ENCODE results near the gene SLC24A1. TPM values are rescaled to one million over a fixed set of nuclear protein-coding genes. Genes with fewer than 3 reads are reported as not detected.
A peak's percentile ranks its signal among the peaks of the same experiment; 100 is the strongest.

SLC24A1 gene
- total RNA-seq, 2 experiments from 2014 or later, result 4.8 to 21.6 TPM

DNA sequence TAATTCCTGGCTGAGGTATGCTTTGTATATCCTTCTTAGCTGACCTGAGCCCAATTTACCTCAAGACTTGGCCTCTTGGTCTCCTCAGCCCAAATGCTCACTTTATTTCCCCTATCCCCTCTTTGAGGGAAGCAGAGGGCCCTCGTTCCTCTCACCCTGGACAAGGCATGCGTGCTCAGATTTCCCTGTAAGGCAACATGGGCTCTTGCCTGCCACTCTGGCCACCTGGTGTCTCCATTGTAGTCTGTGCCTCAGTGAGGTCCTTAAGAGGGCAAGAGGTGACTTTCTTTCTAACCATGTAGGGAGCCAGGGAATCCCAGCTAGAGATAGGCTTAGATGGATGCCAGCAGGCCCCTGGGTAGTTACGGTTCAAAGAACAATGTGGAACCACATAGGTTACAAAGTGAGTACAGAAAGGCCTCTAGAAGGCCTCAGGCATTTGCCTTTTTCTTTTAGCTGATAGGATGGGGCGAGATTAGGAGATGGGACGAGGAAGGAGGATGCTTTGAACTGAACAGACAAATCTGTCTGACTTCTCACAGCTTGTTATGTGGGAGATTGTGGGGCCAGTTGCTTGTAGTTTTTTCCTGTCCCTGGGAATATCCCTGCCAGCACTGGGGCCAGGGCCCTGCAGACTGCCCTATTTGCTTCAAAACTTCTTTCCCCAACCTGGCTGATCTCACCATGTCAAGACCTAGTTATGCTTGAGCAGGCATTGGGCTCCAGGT is 9.7 kb upstream of the SLC24A1 start:
- peaks cover 30% of the 10 kb centered on the region for H3K4me1 ChIP-seq (ENCODE audit: insufficient read depth, low read length, poor library complexity, severe bottlenecking)
- intact Hi-C loops (cut with micrococcal nuclease; ENCODE audit: unreplicated experiment), result loop anchor here (5.0 kb wide), 2 partner anchors 370 to 680 kb away; partner anchors contain the start of gene DIS3L
- H3K79me2 ChIP-seq (ENCODE audit: insufficient read depth, low read depth, low read length), result peaks cover 30% of the 10 kb centered on the region
- ChIA-PET CTCF (ENCODE audit: unreplicated experiment) (no interaction called here), POLR2A (no interaction called here)
- peaks cover under 1% of the 10 kb centered on the region; the same call in 1 of the 2 replicates for H3K36me3 ChIP-seq (ENCODE audit: insufficient read depth, low read length)
- peak overlapping the region; percentile 75 for H2AFZ ChIP-seq (ENCODE audit: low read length)
- no peaks in the 10 kb centered on the region for H3K9me3 ChIP-seq (ENCODE audit: low read length)
- H3K4me3 ChIP-seq (ENCODE audit: low read depth, low read length, poor library complexity, severe bottlenecking), result peak overlapping the region; percentile 72
- peak overlapping the region; percentile 82 for H3K4me2 ChIP-seq (ENCODE audit: low read length)
- no peaks in the 10 kb centered on the region for H3K9me2 ChIP-seq (ENCODE audit: insufficient read depth, low read length)
- peak; percentile 43 for DNase-seq (ENCODE audit: low spot score)
- H4K20me1 ChIP-seq (ENCODE audit: insufficient read depth, low read length), result no peaks in the 10 kb centered on the region
- peak overlapping the region; percentile 36 for H3K27ac ChIP-seq (ENCODE audit: low read depth, low read length, poor library complexity, severe bottlenecking)
- TF ChIP-seq EZH2phosphoT487 (IDR thresholded peaks at IDR 0.05; ENCODE audit: borderline replicate concordance, low read depth, low read length), result no peak
- TF ChIP-seq, protein P1, sequence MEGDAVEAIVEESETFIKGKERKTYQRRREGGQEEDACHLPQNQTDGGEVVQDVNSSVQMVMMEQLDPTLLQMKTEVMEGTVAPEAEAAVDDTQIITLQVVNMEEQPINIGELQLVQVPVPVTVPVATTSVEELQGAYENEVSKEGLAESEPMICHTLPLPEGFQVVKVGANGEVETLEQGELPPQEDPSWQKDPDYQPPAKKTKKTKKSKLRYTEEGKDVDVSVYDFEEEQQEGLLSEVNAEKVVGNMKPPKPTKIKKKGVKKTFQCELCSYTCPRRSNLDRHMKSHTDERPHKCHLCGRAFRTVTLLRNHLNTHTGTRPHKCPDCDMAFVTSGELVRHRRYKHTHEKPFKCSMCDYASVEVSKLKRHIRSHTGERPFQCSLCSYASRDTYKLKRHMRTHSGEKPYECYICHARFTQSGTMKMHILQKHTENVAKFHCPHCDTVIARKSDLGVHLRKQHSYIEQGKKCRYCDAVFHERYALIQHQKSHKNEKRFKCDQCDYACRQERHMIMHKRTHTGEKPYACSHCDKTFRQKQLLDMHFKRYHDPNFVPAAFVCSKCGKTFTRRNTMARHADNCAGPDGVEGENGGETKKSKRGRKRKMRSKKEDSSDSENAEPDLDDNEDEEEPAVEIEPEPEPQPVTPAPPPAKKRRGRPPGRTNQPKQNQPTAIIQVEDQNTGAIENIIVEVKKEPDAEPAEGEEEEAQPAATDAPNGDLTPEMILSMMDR (conservative IDR thresholded peaks at IDR 0.05; ENCODE audit: low read length), result no peak
- no TSS peak for BruUV-seq (replicated peaks)

DNA sequence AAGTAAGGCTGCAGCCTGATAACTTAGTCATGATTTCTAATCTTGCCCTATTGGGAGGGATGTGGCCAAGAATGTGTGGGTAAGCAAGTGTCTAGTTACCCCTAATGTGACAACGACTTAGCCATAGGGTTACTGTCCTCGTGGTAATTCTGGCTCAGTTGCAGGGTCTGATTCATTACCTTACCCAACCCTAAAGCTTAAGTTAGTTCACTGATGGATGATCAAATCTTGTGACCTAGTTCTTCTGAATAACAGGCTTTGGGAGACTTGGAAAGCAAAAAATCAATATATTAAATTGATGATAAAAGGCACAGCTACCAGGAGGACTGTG is 9.2 kb upstream of the SLC24A1 start:
- no peak overlapping the region for H3K27ac ChIP-seq (ENCODE audit: low read depth, low read length, poor library complexity, severe bottlenecking)
- H4K20me1 ChIP-seq (ENCODE audit: insufficient read depth, low read length), result no peaks in the 10 kb centered on the region
- H3K79me2 ChIP-seq (ENCODE audit: insufficient read depth, low read depth, low read length), result peaks cover 30% of the 10 kb centered on the region
- peak overlapping the region; percentile 75; the same call in 1 of the 2 replicates for H2AFZ ChIP-seq (ENCODE audit: low read length)
- POLR2A ChIA-PET, result interaction anchor here (0.6 kb wide), 1 partner anchor 76 kb away, joined by 3 read pairs; no protein-coding TSS in a partner anchor
- CTCF ChIA-PET (ENCODE audit: unreplicated experiment), result no interaction called here
- H3K36me3 ChIP-seq (ENCODE audit: insufficient read depth, low read length), result no peaks in the 10 kb centered on the region
- BruUV-seq (replicated peaks), result no TSS peak
- peaks cover 30% of the 10 kb centered on the region for H3K4me1 ChIP-seq (ENCODE audit: insufficient read depth, low read length, poor library complexity, severe bottlenecking)
- peak overlapping the region; percentile 82 for H3K4me2 ChIP-seq (ENCODE audit: low read length)
- H3K9me3 ChIP-seq (ENCODE audit: low read length), result no peaks in the 10 kb centered on the region
- intact Hi-C loops (cut with micrococcal nuclease; ENCODE audit: unreplicated experiment), result loop anchor here (5.0 kb wide), 2 partner anchors 370 to 680 kb away; partner anchors contain the start of gene DIS3L
- H3K4me3 ChIP-seq (ENCODE audit: low read depth, low read length, poor library complexity, severe bottlenecking), result peak overlapping the region; percentile 72
- TF ChIP-seq, protein P1 (conservative IDR thresholded peaks at IDR 0.05; ENCODE audit: low read length), result no peak
- no peak for TF ChIP-seq EZH2phosphoT487 (IDR thresholded peaks at IDR 0.05; ENCODE audit: borderline replicate concordance, low read depth, low read length)
- DNase-seq (ENCODE audit: low spot score), result no peak
- H3K9me2 ChIP-seq (ENCODE audit: insufficient read depth, low read length), result no peaks in the 10 kb centered on the region
